Neural cell (in vitro differentiated cells): ENCODE results near the gene UNC119B.

Experiments used
- EP300 ChIP-seq: fragments of 450-650 bp; conservative IDR thresholded peaks from 2 replicates; pipeline ENCODE4 v1.6.1; 2014; ENCODE audit warnings: antibody characterized with exemption, mild to moderate bottlenecking, moderate library complexity; ENCODE audit not compliant: poor library complexity, severe bottlenecking
- TAF1 ChIP-seq: IDR thresholded peaks from 2 replicates; pipeline ENCODE4 v1.6.1; 2012; ENCODE audit warnings: low read depth
- TF ChIP-seq, protein P1 (sequence below): fragments of 450-650 bp; IDR thresholded peaks from 2 replicates; pipeline ENCODE4 v1.5.1; 2014; ENCODE audit warnings: antibody characterized with exemption, mild to moderate bottlenecking, moderate library complexity; ENCODE audit not compliant: poor library complexity, severe bottlenecking
- TF ChIP-seq, protein P2 (sequence below): IDR thresholded peaks from 2 replicates; pipeline ENCODE4 v1.6.1; 2012; ENCODE audit warnings: borderline replicate concordance

DNA sequence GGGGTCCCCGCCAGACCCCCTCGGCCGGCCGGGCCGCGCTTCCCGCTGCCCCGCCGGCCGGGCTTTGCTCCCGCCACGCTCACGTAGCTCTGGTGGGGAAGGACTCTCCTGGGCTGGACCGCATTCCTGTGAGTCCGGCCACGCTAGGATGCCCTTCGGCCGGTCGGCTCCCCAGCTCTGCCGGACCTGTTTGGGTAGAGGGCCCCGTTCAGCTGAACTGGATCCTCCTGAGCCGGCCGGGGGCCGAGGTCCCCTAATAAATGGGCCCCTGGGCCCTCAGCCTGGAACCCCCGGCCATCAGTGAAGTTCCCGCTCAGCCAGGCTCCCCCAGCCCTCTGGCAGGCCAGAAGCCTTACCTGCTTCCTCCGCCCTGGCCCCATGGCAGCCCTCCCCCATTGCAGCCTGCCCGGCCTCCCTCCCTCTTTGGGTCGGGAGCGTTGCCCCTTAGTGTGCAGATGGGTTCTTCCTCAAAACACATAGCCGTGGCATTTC is 593 bp downstream of the UNC119B start:
- TF ChIP-seq, protein P1, sequence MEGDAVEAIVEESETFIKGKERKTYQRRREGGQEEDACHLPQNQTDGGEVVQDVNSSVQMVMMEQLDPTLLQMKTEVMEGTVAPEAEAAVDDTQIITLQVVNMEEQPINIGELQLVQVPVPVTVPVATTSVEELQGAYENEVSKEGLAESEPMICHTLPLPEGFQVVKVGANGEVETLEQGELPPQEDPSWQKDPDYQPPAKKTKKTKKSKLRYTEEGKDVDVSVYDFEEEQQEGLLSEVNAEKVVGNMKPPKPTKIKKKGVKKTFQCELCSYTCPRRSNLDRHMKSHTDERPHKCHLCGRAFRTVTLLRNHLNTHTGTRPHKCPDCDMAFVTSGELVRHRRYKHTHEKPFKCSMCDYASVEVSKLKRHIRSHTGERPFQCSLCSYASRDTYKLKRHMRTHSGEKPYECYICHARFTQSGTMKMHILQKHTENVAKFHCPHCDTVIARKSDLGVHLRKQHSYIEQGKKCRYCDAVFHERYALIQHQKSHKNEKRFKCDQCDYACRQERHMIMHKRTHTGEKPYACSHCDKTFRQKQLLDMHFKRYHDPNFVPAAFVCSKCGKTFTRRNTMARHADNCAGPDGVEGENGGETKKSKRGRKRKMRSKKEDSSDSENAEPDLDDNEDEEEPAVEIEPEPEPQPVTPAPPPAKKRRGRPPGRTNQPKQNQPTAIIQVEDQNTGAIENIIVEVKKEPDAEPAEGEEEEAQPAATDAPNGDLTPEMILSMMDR, result no peak
- TF ChIP-seq TAF1, result no peak
- TF ChIP-seq, protein P2, sequence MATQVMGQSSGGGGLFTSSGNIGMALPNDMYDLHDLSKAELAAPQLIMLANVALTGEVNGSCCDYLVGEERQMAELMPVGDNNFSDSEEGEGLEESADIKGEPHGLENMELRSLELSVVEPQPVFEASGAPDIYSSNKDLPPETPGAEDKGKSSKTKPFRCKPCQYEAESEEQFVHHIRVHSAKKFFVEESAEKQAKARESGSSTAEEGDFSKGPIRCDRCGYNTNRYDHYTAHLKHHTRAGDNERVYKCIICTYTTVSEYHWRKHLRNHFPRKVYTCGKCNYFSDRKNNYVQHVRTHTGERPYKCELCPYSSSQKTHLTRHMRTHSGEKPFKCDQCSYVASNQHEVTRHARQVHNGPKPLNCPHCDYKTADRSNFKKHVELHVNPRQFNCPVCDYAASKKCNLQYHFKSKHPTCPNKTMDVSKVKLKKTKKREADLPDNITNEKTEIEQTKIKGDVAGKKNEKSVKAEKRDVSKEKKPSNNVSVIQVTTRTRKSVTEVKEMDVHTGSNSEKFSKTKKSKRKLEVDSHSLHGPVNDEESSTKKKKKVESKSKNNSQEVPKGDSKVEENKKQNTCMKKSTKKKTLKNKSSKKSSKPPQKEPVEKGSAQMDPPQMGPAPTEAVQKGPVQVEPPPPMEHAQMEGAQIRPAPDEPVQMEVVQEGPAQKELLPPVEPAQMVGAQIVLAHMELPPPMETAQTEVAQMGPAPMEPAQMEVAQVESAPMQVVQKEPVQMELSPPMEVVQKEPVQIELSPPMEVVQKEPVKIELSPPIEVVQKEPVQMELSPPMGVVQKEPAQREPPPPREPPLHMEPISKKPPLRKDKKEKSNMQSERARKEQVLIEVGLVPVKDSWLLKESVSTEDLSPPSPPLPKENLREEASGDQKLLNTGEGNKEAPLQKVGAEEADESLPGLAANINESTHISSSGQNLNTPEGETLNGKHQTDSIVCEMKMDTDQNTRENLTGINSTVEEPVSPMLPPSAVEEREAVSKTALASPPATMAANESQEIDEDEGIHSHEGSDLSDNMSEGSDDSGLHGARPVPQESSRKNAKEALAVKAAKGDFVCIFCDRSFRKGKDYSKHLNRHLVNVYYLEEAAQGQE, result no peak
- TF ChIP-seq EP300, result no peak
